Brain microvascular endothelial cell (primary cell): ENCODE results near the gene LDLRAD4.

Source experiments
- DNase-seq: peaks from one replicate; pipeline ENCODE4 v3.0.0-alpha.2; 2020
- H3K27ac ChIP-seq: fragments of 250-450 bp; sonication (Bioruptor Pico); 2 replicates; pipeline ENCODE4 v1.5.1; 2020; ENCODE audit warnings: mild to moderate bottlenecking, moderate library complexity
- H3K27me3 ChIP-seq: fragments of 250-450 bp; sonication (Bioruptor Pico); replicated peaks from 2 replicates; pipeline ENCODE4 v1.5.1; 2020; ENCODE audit warnings: mild to moderate bottlenecking
- H3K36me3 ChIP-seq: fragments of 250-450 bp; sonication (Bioruptor Pico); replicated peaks from 2 replicates; pipeline ENCODE4 v1.5.1; 2020; ENCODE audit warnings: mild to moderate bottlenecking
- H3K4me3 ChIP-seq: 2 replicates; pipeline ENCODE4 v1.5.1; 2011; ENCODE audit warnings: low read depth, mild to moderate bottlenecking, control low read depth, low read length, moderate library complexity
- CTCF ChIP-seq: IDR thresholded peaks from 2 replicates; pipeline ENCODE4 v1.5.1; 2011; ENCODE audit warnings: low read depth, mild to moderate bottlenecking, moderate library complexity, low read length, control low read depth, inconsistent platforms; ENCODE audit errors: missing control alignments
- in situ Hi-C: cut with HindIII; loops from 2 replicates; pipeline ENCODE4 v1.10.0; 2017; ENCODE audit warnings: low sequenced_read_pairs, low pct_ligation_motif_present

LDLRAD4 gene

GRCh38 chr18:13320891-13321425 lies 102.4 kb downstream of the LDLRAD4 start:
- in situ Hi-C loops: no loop called here
- H3K27ac ChIP-seq: no peak overlapping the region
- no peaks in the 10 kb centered on the region for H3K27me3 ChIP-seq
- no peaks in the 10 kb centered on the region for H3K36me3 ChIP-seq
- TF ChIP-seq CTCF: no peak
- no peak for DNase-seq
- no peak overlapping the region for H3K4me3 ChIP-seq

GRCh38 chr18:13321923-13322322 lies 103.4 kb downstream of the LDLRAD4 start:
- DNase-seq: no peak
- Histone ChIP-seq H3K4me3 (no peak overlapping the region), H3K27ac (no peak overlapping the region), H3K36me3 (no peaks in the 10 kb centered on the region), H3K27me3 (no peaks in the 10 kb centered on the region)
- in situ Hi-C loops: no loop called here
- no peak for TF ChIP-seq CTCF

- Histone ChIP-seq H3K27me3 (no peaks in the 10 kb centered on the region), H3K4me3 (no peak overlapping the region), H3K36me3 (no peaks in the 10 kb centered on the region), H3K27ac (no peak overlapping the region)
- TF ChIP-seq CTCF: no peak
- in situ Hi-C loops: no loop called here
- no peak for DNase-seq
These were observed 104.6 kb downstream of the LDLRAD4 start for GRCh38 chr18:13323186-13323585.

GRCh38 chr18:13324880-13325279 lies 106.3 kb downstream of the LDLRAD4 start:
- DNase-seq: no peak
- H3K36me3 ChIP-seq: no peaks in the 10 kb centered on the region
- in situ Hi-C loops: no loop called here
- H3K27ac ChIP-seq: no peak overlapping the region
- no peak overlapping the region for H3K4me3 ChIP-seq
- no peak for TF ChIP-seq CTCF
- no peaks in the 10 kb centered on the region for H3K27me3 ChIP-seq

GRCh38 chr18:13328213-13328612 lies 109.7 kb downstream of the LDLRAD4 start:
- no peak overlapping the region for H3K27ac ChIP-seq
- in situ Hi-C loops: no loop called here
- no peak for TF ChIP-seq CTCF
- H3K36me3 ChIP-seq: no peaks in the 10 kb centered on the region
- DNase-seq: no peak
- H3K27me3 ChIP-seq: no peaks in the 10 kb centered on the region
- H3K4me3 ChIP-seq: no peak overlapping the region

- no peak overlapping the region for H3K4me3 ChIP-seq
- H3K27me3 ChIP-seq: no peaks in the 10 kb centered on the region
- in situ Hi-C loops: no loop called here
- TF ChIP-seq CTCF: no peak
- no peak overlapping the region for H3K27ac ChIP-seq
- no peak for DNase-seq
- no peaks in the 10 kb centered on the region for H3K36me3 ChIP-seq
These were observed 112.4 kb downstream of the LDLRAD4 start for GRCh38 chr18:13330996-13331395.
